DND-41 (cell line): Measurements from ENCODE around the gene MLLT6.

ENCODE experiments used
- EZH2 ChIP-seq: IDR thresholded peaks from 3 replicates; pipeline ENCODE4 v1.6.1; 2012; ENCODE audit warnings: borderline replicate concordance, low read depth, mild to moderate bottlenecking, moderate library complexity, low read length, inconsistent platforms; ENCODE audit not compliant: severe bottlenecking
- TF ChIP-seq, protein P1 (sequence below): IDR thresholded peaks from 2 replicates; pipeline ENCODE4 v1.5.1; 2012; ENCODE audit warnings: borderline replicate concordance, low read length, moderate library complexity, mild to moderate bottlenecking; ENCODE audit not compliant: poor library complexity, severe bottlenecking; ENCODE audit errors: extremely low read depth

DNA sequence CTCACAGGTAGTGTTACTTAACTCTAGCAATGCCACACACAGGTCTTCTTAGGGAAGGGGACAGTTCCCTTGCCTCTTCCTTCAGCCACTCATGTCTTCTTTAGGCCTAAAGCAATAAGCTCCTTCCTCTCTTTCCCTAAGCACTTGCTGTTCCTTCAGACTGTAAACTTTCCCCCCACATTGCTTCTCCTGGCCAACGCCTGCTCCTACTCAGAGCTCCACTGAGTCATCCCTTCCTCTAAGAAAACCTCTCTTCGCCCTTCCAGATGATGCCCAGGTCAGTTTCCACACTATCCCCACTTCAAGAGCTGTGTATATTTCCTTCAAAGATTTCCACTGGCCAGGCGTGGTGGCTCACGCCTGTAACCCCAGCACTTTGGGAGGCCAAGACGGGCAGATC lies 17.8 kb upstream of the MLLT6 start:
- TF ChIP-seq, protein P1, sequence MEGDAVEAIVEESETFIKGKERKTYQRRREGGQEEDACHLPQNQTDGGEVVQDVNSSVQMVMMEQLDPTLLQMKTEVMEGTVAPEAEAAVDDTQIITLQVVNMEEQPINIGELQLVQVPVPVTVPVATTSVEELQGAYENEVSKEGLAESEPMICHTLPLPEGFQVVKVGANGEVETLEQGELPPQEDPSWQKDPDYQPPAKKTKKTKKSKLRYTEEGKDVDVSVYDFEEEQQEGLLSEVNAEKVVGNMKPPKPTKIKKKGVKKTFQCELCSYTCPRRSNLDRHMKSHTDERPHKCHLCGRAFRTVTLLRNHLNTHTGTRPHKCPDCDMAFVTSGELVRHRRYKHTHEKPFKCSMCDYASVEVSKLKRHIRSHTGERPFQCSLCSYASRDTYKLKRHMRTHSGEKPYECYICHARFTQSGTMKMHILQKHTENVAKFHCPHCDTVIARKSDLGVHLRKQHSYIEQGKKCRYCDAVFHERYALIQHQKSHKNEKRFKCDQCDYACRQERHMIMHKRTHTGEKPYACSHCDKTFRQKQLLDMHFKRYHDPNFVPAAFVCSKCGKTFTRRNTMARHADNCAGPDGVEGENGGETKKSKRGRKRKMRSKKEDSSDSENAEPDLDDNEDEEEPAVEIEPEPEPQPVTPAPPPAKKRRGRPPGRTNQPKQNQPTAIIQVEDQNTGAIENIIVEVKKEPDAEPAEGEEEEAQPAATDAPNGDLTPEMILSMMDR = no peak
- TF ChIP-seq EZH2 = no peak
